ENCODE results near the gene FOSL2. TPM values are rescaled to one million over a fixed set of nuclear protein-coding genes. Genes with fewer than 3 reads are reported as not detected.

The FOSL2 gene
- total and polyA plus RNA-seq, 8 donors, result 11.7 to 114 (median 15.1) TPM

DNA sequence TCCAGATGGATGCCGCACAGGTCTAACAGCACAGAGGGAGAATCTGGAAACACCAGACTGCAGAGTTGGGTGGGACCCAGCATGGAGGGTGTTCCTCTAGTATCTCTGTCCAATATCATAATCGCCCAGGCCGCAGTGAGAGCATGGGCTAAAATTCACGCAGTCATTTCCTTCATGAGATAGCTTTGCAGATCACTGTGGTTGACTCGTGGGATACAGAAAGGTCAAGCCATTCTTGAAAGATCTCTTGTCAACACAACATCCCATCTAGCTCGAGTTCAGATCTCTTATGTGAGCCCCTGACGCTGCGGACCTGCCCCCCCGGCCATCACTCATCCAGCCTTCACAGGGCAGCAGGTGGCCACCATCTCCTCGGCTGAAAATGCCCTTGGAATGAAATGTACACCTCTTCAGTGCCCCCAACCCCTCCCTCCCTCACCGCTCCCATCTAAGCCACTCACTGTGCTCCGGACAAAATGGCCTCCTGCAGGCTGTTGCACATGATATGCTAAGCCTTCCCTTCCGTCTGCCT, 45.9 kb downstream of the FOSL2 start:
- DNase-seq (no peak), ATAC-seq (no peak)
- Histone ChIP-seq H3K36me3 (no peaks in the 10 kb centered on the region), H3K4me1 (no peaks in the 10 kb centered on the region), H3K9me3 (no peaks in the 10 kb centered on the region), H3K4me3 (no peak overlapping the region), H3K27ac (no peak overlapping the region), H3K27me3 (no peaks in the 10 kb centered on the region)
- TF ChIP-seq, protein P1, sequence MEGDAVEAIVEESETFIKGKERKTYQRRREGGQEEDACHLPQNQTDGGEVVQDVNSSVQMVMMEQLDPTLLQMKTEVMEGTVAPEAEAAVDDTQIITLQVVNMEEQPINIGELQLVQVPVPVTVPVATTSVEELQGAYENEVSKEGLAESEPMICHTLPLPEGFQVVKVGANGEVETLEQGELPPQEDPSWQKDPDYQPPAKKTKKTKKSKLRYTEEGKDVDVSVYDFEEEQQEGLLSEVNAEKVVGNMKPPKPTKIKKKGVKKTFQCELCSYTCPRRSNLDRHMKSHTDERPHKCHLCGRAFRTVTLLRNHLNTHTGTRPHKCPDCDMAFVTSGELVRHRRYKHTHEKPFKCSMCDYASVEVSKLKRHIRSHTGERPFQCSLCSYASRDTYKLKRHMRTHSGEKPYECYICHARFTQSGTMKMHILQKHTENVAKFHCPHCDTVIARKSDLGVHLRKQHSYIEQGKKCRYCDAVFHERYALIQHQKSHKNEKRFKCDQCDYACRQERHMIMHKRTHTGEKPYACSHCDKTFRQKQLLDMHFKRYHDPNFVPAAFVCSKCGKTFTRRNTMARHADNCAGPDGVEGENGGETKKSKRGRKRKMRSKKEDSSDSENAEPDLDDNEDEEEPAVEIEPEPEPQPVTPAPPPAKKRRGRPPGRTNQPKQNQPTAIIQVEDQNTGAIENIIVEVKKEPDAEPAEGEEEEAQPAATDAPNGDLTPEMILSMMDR (IDR thresholded peaks at IDR 0.05), result no peak
- intact Hi-C loops (cut with DNase I), result no loop called here

GRCh38 chr2:28439127-28439526, 46.5 kb downstream of the FOSL2 start:
- ATAC-seq (no peak), DNase-seq (no peak)
- Histone ChIP-seq H3K4me3 (no peak overlapping the region), H3K9me3 (no peaks in the 10 kb centered on the region), H3K27me3 (no peaks in the 10 kb centered on the region), H3K36me3 (no peaks in the 10 kb centered on the region), H3K4me1 (no peaks in the 10 kb centered on the region), H3K27ac (no peak overlapping the region)
- intact Hi-C loops (cut with DNase I), result no loop called here
- TF ChIP-seq, protein P1 (IDR thresholded peaks at IDR 0.05), result no peak

DNA sequence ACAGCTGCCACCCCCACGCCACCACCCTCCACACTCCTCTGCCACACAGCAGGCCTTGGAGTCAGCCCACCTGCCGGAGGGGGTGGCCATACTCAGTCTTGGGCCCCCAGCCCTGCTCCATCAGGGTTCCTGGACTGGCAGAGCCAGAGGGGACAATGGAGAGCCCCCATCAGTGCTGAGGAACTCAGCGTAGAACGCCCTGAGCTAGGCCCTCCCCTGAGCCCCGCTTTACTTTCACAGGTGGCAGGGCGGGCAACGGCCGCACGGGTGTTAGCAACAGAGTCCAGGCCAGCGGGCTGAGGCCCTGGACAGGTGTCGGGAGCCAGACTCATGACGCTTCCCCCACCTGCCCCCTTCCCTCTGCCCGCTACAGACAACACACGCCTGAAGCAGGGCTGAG, 47.1 kb downstream of the FOSL2 start:
- intact Hi-C loops (cut with DNase I), result no loop called here
- no peak for ATAC-seq
- Histone ChIP-seq H3K9me3 (no peaks in the 10 kb centered on the region), H3K4me3 (no peak overlapping the region), H3K4me1 (peaks cover 0 to 2% of the 10 kb centered on the region in 2 donors), H3K36me3 (no peaks in the 10 kb centered on the region), H3K27me3 (no peaks in the 10 kb centered on the region), H3K27ac (no peak overlapping the region)
- DNase-seq, result no peak
- TF ChIP-seq, protein P1 (IDR thresholded peaks at IDR 0.05), result no peak

DNA sequence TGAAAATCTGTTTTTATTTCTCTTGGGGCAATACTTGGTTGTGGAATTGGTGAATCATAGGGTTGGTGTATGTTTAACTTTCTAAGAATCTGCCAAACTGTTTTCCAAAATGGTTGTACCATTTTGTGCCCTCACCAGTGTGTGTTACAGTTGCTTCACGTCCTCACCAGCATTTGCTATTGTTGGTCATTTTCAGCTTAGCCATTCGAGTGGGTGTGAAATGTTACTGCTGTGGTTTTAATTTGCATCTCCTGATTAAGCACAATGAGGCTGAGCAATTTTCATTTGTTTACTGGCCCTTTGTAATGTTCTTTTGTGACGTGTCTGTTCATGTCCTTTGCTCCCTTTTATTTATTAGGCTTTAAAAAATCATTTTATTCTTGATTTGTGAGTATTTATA, 49.7 kb downstream of the FOSL2 start:
- DNase-seq, result no peak
- no peak for ATAC-seq
- intact Hi-C loops (cut with DNase I), result no loop called here
- Histone ChIP-seq H3K4me1 (peaks cover 0 to 27% of the 10 kb centered on the region in 2 donors), H3K27ac (no peak overlapping the region), H3K9me3 (no peaks in the 10 kb centered on the region), H3K4me3 (no peak overlapping the region), H3K36me3 (no peaks in the 10 kb centered on the region), H3K27me3 (no peaks in the 10 kb centered on the region)
- TF ChIP-seq, protein P1 (IDR thresholded peaks at IDR 0.05), result no peak

GRCh38 chr2:28444956-28445355, 52.3 kb downstream of the FOSL2 start:
- intact Hi-C loops (cut with DNase I), result no loop called here
- H3K36me3 ChIP-seq, result no peaks in the 10 kb centered on the region
- H3K27ac ChIP-seq, result no peak overlapping the region
- ATAC-seq (peak; percentile 6), DNase-seq (peak in 1 of 4 donors; percentile 30)
- H3K4me1 ChIP-seq, result peaks cover 0 to 54% of the 10 kb centered on the region in 2 donors
- no peaks in the 10 kb centered on the region for H3K27me3 ChIP-seq
- no peaks in the 10 kb centered on the region for H3K9me3 ChIP-seq
- TF ChIP-seq, protein P1 (IDR thresholded peaks at IDR 0.05), result no peak
- no peak overlapping the region for H3K4me3 ChIP-seq

All from left lung (tissue), 10 donors.